Measurements from ENCODE around the gene RPS6KB2.

Gene RPS6KB2

DNA sequence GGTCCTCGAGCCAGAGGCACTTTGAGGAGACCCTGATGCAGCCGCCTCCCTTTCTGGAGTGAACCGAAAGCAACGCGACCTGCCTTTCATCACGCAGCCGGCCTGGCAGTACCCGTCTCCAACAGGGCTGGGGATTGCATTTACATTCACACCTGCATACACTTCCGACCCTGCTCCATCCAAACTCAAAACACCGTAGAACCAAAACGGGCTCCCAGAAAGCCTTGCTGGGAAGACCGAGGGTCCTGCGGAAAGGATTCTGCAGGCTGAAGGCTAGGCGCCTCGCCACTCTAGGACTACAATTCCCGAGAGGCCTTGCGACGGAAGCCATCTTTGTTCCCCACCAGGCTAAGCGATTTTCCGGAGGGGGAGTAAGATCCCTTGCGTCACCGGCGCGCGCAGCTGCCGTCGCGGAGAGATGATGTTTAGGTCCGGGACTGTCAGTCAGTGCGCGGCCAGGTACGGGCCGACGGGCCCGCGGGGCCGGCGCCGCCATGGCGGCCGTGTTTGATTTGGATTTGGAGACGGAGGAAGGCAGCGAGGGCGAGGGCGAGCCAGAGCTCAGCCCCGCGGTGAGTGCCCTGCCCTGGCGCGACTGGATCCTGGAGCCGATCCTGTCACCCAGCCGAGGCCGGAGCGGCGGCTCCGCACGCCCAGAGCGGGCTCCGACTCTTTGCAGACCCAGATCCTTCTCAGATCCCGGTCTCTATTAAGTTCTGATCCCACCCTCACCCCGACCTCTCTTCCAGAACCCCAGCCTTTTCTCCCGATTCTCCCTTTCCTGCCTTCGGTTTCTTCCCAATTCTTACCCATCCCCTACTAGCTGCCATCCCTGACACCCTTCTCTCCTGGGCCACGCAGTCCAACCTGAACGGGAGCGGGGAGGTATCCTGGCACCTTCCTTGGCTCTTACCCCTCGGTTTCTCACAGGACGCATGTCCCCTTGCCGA is at the start of gene RPS6KB2:
RPS6KB2 (plus strand) TSS at position 443 of the 950 bp plus-strand sequence; CDS start at position 495, 52 bp downstream.
- DNase-seq (ENCODE audit: low read depth in 4 of 4, low spot score in 1 of 4), result peak; percentile 99

DNA sequence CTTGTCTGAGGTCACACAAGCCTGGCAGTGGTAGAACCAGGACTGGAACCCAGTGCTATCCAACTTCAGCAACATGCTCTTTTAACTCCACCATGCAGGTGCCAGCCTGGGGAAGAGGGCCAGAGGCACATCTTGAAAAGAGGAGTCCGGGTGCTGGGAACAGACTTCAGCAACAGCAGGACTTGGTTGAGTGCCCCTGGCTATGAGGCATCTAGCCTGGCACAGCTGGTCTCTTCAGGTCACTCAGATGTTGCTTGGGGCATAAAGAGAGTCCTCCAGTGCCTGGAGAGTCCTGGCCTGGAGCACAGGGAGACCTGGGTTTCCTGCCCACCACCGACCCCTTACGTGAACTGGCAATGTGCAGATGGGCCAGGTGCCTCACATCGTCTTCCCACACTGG is 49.8 kb upstream of the RPS6KB2 start:
- no peak for DNase-seq (ENCODE audit: low read depth in 4 of 4, low spot score in 1 of 4)

DNA sequence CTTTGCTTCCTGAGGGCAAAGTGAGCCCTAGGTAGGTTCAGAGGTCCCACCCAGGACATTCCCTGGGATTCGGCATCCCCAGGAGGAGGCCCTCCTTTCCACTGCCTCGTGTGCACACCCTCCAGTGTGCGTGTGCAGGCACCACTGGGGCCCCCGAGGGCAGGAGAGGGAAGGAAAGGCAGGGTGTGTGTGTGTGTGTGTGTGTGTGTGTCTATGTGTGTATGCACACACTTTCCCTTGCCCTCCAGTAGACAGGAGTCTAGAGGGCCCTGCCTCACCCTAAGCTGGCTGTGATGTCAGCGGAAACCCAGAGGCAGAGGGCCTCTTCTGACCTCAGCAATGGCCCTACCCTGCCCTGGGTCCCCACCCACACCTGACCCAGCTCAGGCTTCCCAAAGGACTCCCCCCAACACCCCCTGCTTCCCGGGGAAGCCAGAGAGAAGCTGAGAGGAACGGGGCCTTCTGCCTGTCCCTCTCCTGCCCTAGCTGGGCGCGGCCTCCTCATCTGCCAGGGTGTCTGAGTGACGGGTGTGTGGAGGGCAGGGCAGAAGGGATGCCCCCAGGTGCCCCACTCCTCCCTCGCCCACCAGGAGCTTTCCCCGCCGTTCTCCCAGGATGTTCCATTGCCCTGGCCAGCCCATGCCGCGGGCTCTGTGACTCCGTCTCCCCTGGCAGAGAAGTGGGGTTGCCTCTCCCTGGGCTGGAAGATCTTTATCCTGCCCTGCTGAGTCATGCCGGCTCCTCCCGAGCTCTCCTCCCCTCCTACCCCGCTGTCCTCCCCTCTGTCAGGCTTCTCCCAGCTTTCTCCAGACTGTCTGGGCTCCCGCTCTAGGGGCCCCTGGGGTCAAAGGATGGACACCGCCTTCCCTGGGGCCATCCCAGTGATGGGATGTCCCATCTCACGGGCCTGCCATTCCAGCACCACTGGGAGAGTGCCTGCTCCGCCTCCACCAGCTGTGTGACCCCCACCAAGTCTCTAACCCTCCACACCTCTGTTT is 48.9 kb upstream of the RPS6KB2 start:
- DNase-seq (ENCODE audit: low read depth in 4 of 4, low spot score in 1 of 4), result no peak

DNA sequence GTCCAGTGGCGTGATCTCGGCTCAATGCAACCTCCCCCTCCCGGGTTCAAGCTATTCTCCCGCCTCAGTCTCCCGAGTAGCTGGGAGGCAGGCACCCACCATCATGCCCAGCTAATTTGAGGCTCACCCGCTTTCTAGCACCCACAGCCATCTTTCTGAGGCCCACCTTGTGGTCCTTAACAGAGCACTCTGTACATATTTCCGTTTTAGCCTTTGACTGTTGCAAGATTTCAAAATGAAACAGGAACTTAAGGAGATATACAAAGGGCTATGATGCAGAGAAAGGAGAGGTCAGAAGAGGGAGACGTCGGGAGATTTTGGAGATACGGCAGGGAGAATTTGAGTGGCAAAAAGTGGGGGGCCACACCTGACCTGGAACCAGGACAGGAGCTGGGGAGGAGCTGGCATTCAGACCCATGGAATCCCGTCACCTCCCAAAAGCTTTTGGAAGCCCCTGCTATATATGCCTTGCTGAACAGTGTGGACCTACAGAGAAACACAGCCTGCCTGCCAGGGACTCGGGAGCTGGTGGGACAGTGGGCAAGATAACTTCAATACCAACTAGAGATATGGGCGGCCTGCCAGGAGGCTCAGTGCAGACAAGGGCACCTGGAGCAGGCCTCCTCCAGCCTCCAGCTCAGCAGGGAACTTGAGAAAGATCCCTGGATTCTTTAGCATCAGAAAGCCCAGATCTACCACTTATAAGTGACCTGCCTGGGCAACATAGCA is 46.9 kb upstream of the RPS6KB2 start:
- no peak for DNase-seq (ENCODE audit: low read depth in 4 of 4, low spot score in 1 of 4)

DNA sequence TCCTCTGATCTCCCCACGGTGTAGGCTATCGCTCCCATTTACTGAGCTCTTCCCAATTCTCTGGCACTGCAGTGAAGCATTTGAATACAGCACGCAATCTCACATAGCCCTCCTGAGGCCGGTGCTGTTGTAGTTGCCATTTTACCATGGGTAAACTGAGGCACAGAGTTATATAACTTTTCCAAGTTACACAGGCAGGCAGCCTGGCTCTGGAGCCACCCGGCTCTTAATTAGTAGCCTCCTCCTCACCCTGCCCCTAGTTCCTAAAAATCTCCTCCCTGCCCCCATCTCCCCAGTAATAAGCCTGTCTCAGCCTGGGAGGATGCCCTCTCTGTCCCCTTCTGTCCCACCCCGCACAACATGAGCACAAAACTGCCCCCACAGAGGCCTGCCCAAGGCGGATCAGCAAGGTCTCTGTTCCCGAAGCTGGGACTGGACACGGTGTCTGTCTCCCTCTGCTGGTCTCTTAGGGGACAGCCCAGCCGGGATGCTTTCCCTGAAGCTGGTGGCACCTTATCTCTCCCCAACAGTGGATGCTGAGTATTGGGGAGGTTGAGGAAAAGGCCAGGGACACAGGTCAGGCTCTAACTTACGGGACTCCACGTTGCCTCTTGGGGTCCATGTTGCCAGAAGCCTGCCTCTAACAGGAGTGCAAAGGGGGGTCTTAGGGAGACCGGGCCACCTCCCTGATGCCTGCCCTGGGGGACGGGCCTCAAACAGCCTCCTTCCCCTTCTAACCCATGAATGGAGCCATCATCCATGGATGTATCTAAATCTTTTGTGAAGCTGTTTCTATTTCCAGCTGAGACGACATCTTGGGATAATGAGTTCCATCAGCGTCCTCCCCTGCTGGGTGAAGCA is 45.8 kb upstream of the RPS6KB2 start:
- DNase-seq (ENCODE audit: low read depth in 4 of 4, low spot score in 1 of 4), result peak; percentile 54 to 70 (median 66)

DNA sequence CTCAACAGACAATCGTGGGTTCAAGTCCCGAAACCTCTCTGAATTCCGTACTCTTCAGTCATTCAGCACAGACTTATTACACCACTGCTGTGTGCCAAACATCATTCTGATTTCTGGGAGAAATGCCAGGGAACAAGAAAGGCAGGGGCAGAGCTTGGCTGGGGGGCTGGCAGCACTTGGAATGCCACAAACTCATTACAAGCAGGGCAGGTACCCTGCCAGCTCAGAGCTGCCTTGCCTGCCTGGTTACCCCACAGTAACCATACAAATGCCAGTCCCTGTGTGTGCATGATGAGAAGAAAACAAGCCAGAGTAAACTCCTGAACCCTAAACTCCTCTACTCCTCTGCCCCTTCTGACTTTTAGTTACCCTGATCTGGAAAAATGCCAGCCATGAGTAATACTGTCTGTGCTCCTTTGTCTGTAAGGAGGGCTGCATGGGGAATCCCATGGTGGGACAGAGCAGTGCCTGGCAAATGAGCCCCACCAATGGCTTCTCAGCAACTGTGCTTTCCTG is 43.4 kb upstream of the RPS6KB2 start:
- no peak for DNase-seq (ENCODE audit: low read depth in 4 of 4, low spot score in 1 of 4)

- no peak for DNase-seq (ENCODE audit: low read depth in 4 of 4, low spot score in 1 of 4)
These were observed 41.2 kb upstream of the RPS6KB2 start for GRCh38 chr11:67387069-67387468.

- DNase-seq (ENCODE audit: low read depth in 4 of 4, low spot score in 1 of 4), result no peak
These were observed 40.8 kb upstream of the RPS6KB2 start for GRCh38 chr11:67387518-67387917.

GRCh38 chr11:67389477-67389876 is 38.8 kb upstream of the RPS6KB2 start:
- no peak for DNase-seq (ENCODE audit: low read depth in 4 of 4, low spot score in 1 of 4)

DNA sequence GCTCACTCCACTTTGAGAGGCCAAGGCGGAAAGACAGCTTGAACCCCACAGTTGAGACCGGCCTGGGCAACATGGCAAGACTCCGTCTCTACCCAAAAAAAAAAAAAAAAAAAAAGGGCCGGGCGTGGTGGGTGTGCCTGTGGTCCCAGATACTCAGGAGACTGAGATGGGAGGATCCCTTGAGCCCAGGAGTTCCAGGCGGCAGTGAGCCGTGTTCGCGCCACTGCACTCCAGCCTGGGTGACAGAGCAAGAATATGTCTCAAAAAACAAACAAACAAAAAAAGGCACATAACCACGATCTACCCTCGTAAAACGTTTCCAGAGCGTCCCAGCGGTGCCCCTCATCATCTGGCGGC is 37.4 kb upstream of the RPS6KB2 start:
- DNase-seq (ENCODE audit: low read depth in 4 of 4, low spot score in 1 of 4), result no peak

DNA sequence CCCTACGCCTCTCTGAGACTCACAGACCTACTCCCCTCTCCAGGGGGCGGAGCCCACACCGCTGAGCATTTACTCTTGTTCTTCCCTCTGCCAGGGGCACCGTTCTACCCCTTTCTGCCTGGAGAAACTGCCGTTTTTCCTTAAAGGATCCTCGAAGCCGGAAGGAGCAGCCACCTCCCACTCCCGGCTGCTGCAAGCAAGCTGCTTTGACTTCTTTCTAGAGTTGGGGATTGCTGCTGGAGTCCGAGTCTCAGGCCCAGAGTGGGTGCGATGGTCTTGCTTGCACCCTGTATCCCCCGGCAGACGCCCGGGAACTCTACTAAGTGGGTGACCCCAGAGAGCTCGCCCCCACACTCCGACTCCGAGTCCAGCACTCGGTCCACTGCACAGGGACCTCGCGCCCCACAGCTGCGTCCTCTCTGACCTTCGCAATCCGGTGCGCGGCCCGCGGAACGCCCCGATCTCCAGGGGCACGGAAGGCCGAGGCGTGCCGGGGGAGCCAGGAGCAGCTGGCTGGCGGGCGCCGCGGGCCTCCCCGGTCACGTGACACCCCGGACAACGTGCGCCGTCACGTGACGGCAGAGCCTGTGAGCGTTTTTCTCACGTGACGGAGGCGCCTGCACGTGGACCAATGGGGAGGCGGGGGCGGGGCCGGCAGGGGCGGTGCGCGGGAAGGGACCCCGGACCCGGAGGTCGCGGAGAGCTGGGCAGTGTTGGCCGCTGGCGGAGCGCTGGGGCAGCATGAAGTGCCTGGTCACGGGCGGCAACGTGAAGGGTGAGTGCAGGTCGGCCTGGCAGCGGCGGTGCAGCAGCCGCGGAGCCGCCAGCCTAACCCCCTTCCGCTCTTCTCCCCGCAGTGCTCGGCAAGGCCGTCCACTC is 36.8 kb upstream of the RPS6KB2 start, which contains the start of gene RAD9A:
RAD9A (plus strand) TSS at position 683 of the 879 bp plus-strand sequence; CDS start at position 742, 59 bp downstream.
- DNase-seq (ENCODE audit: low read depth in 4 of 4, low spot score in 1 of 4), result peak; percentile 81 to 92 (median 84)

GRCh38 chr11:67392183-67392715 is 36.0 kb upstream of the RPS6KB2 start:
- no peak for DNase-seq (ENCODE audit: low read depth in 4 of 4, low spot score in 1 of 4)

- no peak for DNase-seq (ENCODE audit: low read depth in 4 of 4, low spot score in 1 of 4)
These were observed 34.9 kb upstream of the RPS6KB2 start for GRCh38 chr11:67393437-67393836.

GRCh38 chr11:67393990-67394389 is 34.3 kb upstream of the RPS6KB2 start:
- no peak for DNase-seq (ENCODE audit: low read depth in 4 of 4, low spot score in 1 of 4)

GRCh38 chr11:67395555-67396258 is 32.6 kb upstream of the RPS6KB2 start:
- no peak for DNase-seq (ENCODE audit: low read depth in 4 of 4, low spot score in 1 of 4)

DNA sequence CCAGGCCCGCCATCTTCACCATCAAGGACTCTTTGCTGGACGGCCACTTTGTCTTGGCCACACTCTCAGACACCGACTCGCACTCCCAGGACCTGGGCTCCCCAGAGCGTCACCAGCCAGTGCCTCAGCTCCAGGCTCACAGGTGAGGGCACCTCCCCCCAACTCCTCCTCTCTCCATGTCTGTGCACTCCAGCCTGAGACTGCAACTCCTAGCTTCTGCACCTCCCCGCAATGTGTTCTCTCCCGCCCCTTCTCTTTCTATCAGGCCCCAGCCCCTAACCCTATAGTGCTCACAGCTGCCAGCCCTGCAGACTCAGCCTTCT is 32.1 kb upstream of the RPS6KB2 start:
- DNase-seq (ENCODE audit: low read depth in 4 of 4, low spot score in 1 of 4), result no peak

GRCh38 chr11:67396587-67397389 is 31.5 kb upstream of the RPS6KB2 start:
- no peak for DNase-seq (ENCODE audit: low read depth in 4 of 4, low spot score in 1 of 4)

Measured in stimulated activated CD4-positive, alpha-beta T cell treated with anti-CD3 and anti-CD28 coated beads, Interleukin-1b, Interleukin-23, amount 100 ng/mL, for 24 hours (primary cell).